AG10803 (cell line): ENCODE measurements around the gene SPI1.
"Not testable (repeated sequence)": the region's sequence is repeated elsewhere in the genome, so short reads cannot be mapped to it uniquely, and the experiment has no call there.

ENCODE experiments used
- DNase-seq: peaks from one replicate; pipeline ENCODE4 v3.0.0; 2010; ENCODE audit warnings: low read depth
- H3K4me3 ChIP-seq: 2 replicates; pipeline ENCODE4 v1.5.1; 2011; ENCODE audit warnings: mild to moderate bottlenecking, low read length, control low read depth
- CTCF ChIP-seq: conservative IDR thresholded peaks from 2 replicates; pipeline ENCODE4 v1.5.1; 2011; ENCODE audit warnings: mild to moderate bottlenecking, low read length, control low read depth, inconsistent platforms

The SPI1 gene

GRCh38 chr11:47325271-47326041 lies 52.9 kb downstream of the SPI1 start:
- TF ChIP-seq CTCF, result no peak
- DNase-seq, result no peak
- no peak overlapping the region for H3K4me3 ChIP-seq

- no peak for DNase-seq
- TF ChIP-seq CTCF, result no peak
- no peak overlapping the region for H3K4me3 ChIP-seq
These were observed 53.8 kb downstream of the SPI1 start for GRCh38 chr11:47324520-47324919.

- no peak overlapping the region for H3K4me3 ChIP-seq
- DNase-seq, result no peak
- no peak for TF ChIP-seq CTCF
These were observed 60.2 kb downstream of the SPI1 start for GRCh38 chr11:47318166-47318565.

GRCh38 chr11:47317064-47317828 lies 61.1 kb downstream of the SPI1 start:
- no peak for DNase-seq
- H3K4me3 ChIP-seq, result no peak overlapping the region
- no peak for TF ChIP-seq CTCF

GRCh38 chr11:47316501-47316900 lies 61.8 kb downstream of the SPI1 start:
- not testable (repeated sequence) for DNase-seq

GRCh38 chr11:47314992-47315391 lies 63.4 kb downstream of the SPI1 start:
- TF ChIP-seq CTCF, result no peak
- DNase-seq, result peak; percentile 61
- no peak overlapping the region for H3K4me3 ChIP-seq

More at GRCh38 chr11:47316501-47316900, 61.8 kb downstream of the SPI1 start:
- not testable (repeated sequence) for H3K4me3 ChIP-seq

- TF ChIP-seq CTCF, result no peak
- no peak overlapping the region for H3K4me3 ChIP-seq
- no peak for DNase-seq
These were observed 70.1 kb downstream of the SPI1 start for GRCh38 chr11:47308050-47308823.
